RWPE1 (cell line): Measurements from ENCODE around the gene RUBCN.

Source experiments
- CTCF ChIA-PET: fragments of 350-600 bp; sonication (Branson Sonifier 250); formaldehyde crosslinking; extraction: SDS; loops from one replicate; lab custom pipeline; 2021; lab: Yijun Ruan, JAX
- POLR2A ChIA-PET: fragments of 400-600 bp; formaldehyde crosslinking; extraction: SDS; loops from one replicate; lab custom pipeline; 2020; ENCODE audit warnings: antibody characterized with exemption; ENCODE audit not compliant: low non-redundant PET; lab: Yijun Ruan, JAX
- DNase-seq: peaks from one replicate; pipeline ENCODE4 v3.0.0; 2012; ENCODE audit warnings: low spot score
- H3K27ac ChIP-seq: fragments of 450-650 bp; 2 replicates; pipeline ENCODE4 v1.5.1; 2017
- CTCF ChIP-seq: fragments of 450-650 bp; conservative IDR thresholded peaks from 2 replicates; pipeline ENCODE4 v1.5.1; 2017; ENCODE audit warnings: low read depth, mild to moderate bottlenecking

Gene RUBCN

GRCh38 chr3:197694251-197694650 lies 42.5 kb downstream of the RUBCN start:
- no peak overlapping the region for H3K27ac ChIP-seq
- ChIA-PET POLR2A (no interaction called here), CTCF (no interaction called here)
- no peak for DNase-seq
- no peak for TF ChIP-seq CTCF

- POLR2A ChIA-PET: no interaction called here
- CTCF ChIA-PET: no interaction called here
- no peak for DNase-seq
- no peak overlapping the region for H3K27ac ChIP-seq
- TF ChIP-seq CTCF: no peak
These were observed 44.1 kb downstream of the RUBCN start for GRCh38 chr3:197692641-197693040.

GRCh38 chr3:197690754-197691153 lies 46.0 kb downstream of the RUBCN start:
- TF ChIP-seq CTCF: no peak
- no peak for DNase-seq
- no peak overlapping the region for H3K27ac ChIP-seq
- CTCF ChIA-PET: no interaction called here
- POLR2A ChIA-PET: no interaction called here

- no peak for DNase-seq
- H3K27ac ChIP-seq: no peak overlapping the region
- POLR2A ChIA-PET: no interaction called here
- no peak for TF ChIP-seq CTCF
- CTCF ChIA-PET: interaction anchor here (0.8 kb wide), 1 partner anchor 18 kb away, joined by 4 read pairs; no protein-coding TSS in a partner anchor
These were observed 49.1 kb downstream of the RUBCN start for GRCh38 chr3:197687570-197687969.

- ChIA-PET POLR2A (no interaction called here), CTCF (no interaction called here)
- H3K27ac ChIP-seq: no peak overlapping the region
- no peak for TF ChIP-seq CTCF
- DNase-seq: no peak
These were observed 49.8 kb downstream of the RUBCN start for GRCh38 chr3:197686899-197687298.

- DNase-seq: no peak
- no peak for TF ChIP-seq CTCF
- H3K27ac ChIP-seq: no peak overlapping the region
- POLR2A ChIA-PET: no interaction called here
- CTCF ChIA-PET: interaction anchor here (0.7 kb wide), 2 partner anchors 17 to 46 kb away, joined by 4 to 6 read pairs; no protein-coding TSS in a partner anchor
These were observed 51.2 kb downstream of the RUBCN start for GRCh38 chr3:197685546-197685945.
